ENCODE data around the gene SMAP1.

Gene SMAP1

GRCh38 chr6:70831427-70831826 lies 163.7 kb downstream of the SMAP1 start:
- no peak for DNase-seq (ENCODE audit: low read depth)
- H3K4me3 ChIP-seq (ENCODE audit: low read depth, low read length) = no peak overlapping the region
- TF ChIP-seq, protein P1, sequence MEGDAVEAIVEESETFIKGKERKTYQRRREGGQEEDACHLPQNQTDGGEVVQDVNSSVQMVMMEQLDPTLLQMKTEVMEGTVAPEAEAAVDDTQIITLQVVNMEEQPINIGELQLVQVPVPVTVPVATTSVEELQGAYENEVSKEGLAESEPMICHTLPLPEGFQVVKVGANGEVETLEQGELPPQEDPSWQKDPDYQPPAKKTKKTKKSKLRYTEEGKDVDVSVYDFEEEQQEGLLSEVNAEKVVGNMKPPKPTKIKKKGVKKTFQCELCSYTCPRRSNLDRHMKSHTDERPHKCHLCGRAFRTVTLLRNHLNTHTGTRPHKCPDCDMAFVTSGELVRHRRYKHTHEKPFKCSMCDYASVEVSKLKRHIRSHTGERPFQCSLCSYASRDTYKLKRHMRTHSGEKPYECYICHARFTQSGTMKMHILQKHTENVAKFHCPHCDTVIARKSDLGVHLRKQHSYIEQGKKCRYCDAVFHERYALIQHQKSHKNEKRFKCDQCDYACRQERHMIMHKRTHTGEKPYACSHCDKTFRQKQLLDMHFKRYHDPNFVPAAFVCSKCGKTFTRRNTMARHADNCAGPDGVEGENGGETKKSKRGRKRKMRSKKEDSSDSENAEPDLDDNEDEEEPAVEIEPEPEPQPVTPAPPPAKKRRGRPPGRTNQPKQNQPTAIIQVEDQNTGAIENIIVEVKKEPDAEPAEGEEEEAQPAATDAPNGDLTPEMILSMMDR (IDR thresholded peaks at IDR 0.05; ENCODE audit: low read depth, low read length, missing control alignments) = no peak

- TF ChIP-seq, protein P1 (IDR thresholded peaks at IDR 0.05; ENCODE audit: low read depth, low read length, missing control alignments) = no peak
- DNase-seq (ENCODE audit: low read depth) = no peak
- H3K4me3 ChIP-seq (ENCODE audit: low read depth, low read length) = no peak overlapping the region
Observed at GRCh38 chr6:70834520-70834919, 166.8 kb downstream of the SMAP1 start.

GRCh38 chr6:70838907-70839285 lies 171.2 kb downstream of the SMAP1 start:
- TF ChIP-seq, protein P1 (IDR thresholded peaks at IDR 0.05; ENCODE audit: low read depth, low read length, missing control alignments) = no peak
- no peak overlapping the region for H3K4me3 ChIP-seq (ENCODE audit: low read depth, low read length)
- DNase-seq (ENCODE audit: low read depth) = no peak

DNA sequence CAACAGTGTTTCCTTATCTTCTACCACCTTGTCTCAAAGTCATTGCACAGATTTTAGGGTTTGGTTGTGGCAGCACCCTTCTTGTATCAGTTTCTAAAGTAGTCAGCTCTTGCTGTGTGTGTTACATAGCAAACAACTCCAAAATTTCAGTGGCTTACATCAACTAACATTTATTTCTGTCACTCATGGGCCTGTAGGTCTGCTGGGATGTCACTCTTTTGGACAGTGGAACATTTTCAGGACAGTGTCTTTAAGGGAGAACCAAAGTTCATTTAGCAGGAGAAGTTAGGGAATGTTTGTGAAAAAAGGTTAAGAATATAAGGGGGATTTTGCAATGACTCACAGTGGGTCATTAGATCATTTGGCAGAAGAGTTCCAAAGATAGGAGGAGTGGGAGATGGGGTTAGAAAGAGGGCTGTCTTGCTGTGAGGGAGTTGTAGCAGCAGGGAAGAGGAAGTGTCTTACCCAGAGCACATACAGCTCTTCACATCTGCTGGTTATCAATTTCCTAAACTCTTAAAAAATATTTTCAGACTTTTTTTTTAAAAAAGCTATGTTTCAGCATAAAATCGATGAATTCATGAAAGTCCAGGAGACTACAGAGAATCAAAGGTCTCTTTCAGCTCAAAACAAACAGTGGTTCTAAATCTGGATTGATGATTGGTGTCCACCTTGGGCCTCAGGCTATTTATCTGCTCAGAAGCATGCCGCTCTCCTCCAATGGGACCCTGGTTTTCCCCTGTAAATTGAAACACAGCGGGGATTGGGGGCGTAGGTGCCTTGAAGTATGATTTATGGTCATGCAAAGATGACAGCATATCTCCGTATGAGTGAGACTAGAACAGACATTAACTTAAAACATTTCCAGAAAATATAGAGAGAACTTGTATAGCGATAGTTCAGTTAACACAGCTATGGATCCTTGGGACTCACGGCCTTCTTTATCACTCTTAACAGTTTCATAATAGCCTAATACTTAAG lies 171.9 kb downstream of the SMAP1 start:
- no peak overlapping the region for H3K4me3 ChIP-seq (ENCODE audit: low read depth, low read length)
- TF ChIP-seq, protein P1 (IDR thresholded peaks at IDR 0.05; ENCODE audit: low read depth, low read length, missing control alignments) = no peak
- DNase-seq (ENCODE audit: low read depth) = no peak

GRCh38 chr6:70841112-70841511 lies 173.4 kb downstream of the SMAP1 start:
- no peak for DNase-seq (ENCODE audit: low read depth)
- H3K4me3 ChIP-seq (ENCODE audit: low read depth, low read length) = no peak overlapping the region
- TF ChIP-seq, protein P1 (IDR thresholded peaks at IDR 0.05; ENCODE audit: low read depth, low read length, missing control alignments) = no peak

- no peak overlapping the region for H3K4me3 ChIP-seq (ENCODE audit: low read depth, low read length)
- DNase-seq (ENCODE audit: low read depth) = no peak
- TF ChIP-seq, protein P1 (IDR thresholded peaks at IDR 0.05; ENCODE audit: low read depth, low read length, missing control alignments) = no peak
Observed at GRCh38 chr6:70842541-70842940, 174.9 kb downstream of the SMAP1 start.

All from GM12864 (cell line).